ENCODE results near the gene TWNK.

- no peak for TF ChIP-seq SIX5 (IDR thresholded peaks at IDR 0.05; ENCODE audit: low read depth, low read length, severe bottlenecking)
- peak; percentile 82 to 96 (median 92); a peak in 5 of 6 replicates for TF ChIP-seq CTCF (IDR thresholded peaks at IDR 0.05 in 2 of 3, conservative IDR thresholded peaks at IDR 0.05 in 1 of 3; ENCODE audit: control insufficient read depth in 2 of 3, extremely low read depth in 1 of 3, insufficient read depth in 1 of 3, low read depth in 3 of 3, low read length in 3 of 3)
- TF ChIP-seq HDAC2 (IDR thresholded peaks at IDR 0.05), result no peak
- TF ChIP-seq E2F8 (IDR thresholded peaks at IDR 0.05; ENCODE audit: low read depth, partially characterized antibody), result peak; percentile 23
These were observed 25.4 kb downstream of the TWNK start for GRCh38 chr10:101012525-101013364.
